ENCODE results near the gene DUSP10.

Gene DUSP10

DNA sequence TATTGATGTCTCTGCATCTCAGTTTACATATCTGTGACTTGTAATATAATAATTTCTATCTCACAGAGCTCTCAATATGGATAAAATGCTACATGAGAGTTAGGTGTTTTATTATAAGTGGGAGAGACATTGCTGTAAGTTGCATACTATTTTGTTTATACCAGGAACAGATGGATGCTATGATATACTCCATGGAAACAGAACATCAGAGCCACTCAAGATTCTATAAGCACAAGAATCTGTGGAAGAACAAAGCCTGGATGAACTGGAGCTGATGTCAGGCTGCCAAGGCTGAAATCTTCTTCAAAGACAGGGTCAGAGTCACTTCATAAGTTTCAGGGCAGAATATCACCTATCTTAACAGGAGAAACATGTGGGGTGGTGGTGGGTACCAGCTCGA, 30.2 kb downstream of the DUSP10 start:
- DNase-seq, result no peak

- DNase-seq, result no peak
Observed at GRCh38 chr1:221711063-221711577, 30.8 kb downstream of the DUSP10 start.

DNA sequence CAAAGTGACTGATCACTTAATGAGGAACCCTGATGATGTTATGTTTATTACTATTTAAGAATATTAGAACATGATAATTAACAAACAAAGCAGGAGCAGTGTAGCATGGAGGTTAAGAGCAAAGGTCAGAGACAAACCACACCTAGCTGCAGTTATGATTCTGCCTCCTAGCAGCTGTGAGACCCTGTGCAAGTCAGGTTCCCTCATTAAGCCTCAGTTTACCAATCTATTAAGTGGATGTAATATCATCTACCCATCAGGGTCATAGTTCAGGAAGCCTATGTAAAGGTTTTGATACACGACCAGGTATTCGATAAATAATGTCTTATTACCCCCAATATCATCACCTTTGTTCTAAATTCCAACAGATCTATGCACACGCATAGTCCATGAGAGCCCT, 32.0 kb downstream of the DUSP10 start:
- DNase-seq, result no peak

DNA sequence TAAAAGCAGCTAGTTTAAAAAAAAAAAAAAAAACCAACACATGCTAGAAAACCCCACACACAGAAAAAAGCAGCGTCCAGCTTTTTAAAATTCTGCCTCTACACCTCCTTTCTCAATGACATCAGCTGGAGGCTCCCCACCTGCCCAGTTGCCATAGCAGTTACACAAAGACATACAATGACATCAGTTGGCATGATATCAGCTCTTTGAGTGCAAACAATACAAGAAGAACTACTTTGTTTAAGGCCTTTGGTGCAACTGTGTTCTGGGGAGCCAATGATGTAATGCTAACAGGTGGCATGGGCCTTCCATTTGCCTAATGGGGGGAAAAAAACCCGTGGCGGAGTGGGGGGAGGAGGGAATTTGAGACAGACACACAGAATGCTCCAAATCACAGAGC, 32.9 kb downstream of the DUSP10 start:
- peak; percentile 9 for DNase-seq

DNA sequence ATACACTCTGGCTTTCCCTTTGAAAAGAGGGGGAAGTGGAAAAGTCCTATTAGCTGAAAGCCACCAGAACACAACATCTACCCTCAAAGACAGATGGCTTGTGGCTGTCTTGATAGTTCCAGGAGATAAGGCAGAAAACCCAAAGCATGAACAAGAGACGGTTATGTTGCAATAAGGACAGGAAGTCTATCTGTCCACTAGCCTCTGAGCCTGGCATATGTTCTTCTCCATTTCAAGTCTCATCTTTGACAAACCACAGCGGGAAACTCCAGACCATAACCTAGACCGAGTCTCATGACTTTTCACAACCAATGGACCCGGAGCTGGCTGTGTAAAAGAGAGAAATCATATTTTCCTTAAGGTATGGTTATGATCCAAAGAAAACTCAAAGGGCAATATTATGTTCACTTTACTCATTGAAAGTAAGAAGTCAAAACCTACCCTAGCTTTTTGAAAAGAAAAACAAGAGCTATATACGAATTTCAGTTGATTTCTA, 33.8 kb downstream of the DUSP10 start:
- DNase-seq, result peak; percentile 9

- DNase-seq, result no peak
Observed at GRCh38 chr1:221706876-221707582, 34.9 kb downstream of the DUSP10 start.

- DNase-seq, result no peak
Observed at GRCh38 chr1:221706191-221706590, 35.7 kb downstream of the DUSP10 start.

GRCh38 chr1:221704306-221704705, 37.6 kb downstream of the DUSP10 start:
- DNase-seq, result no peak

DNA sequence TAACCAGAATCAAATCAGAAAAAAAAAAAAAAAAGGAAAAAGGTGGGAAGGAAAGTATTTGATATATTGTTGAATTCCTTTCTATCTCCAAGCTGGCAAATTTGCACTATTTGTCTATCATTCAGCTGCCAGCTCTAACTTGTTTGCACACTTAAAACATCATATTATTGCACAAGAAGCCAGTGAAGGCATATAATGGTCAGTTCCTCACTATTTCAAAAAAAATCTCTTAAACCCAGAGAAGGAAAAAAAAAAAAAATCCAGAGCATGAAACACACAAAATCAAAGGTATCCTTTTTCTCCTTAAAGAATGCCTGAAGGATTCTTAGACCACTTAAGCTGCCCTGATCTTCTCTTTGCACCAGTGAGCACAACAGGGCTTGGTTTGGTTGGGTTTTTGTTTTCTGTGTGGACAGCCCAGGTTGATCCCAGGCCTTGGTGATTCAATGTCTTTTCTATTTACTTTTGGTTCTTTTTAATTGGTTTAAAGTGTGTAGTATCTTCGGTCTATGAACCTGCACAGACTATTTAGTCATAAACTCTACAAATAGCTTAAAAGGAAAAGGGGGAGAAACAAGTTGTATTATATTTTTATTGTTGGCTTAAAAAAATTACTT, 40.2 kb downstream of the DUSP10 start:
- DNase-seq, result no peak

- no peak for DNase-seq
Observed at GRCh38 chr1:221700948-221701347, 40.9 kb downstream of the DUSP10 start.

GRCh38 chr1:221700536-221700935, 41.4 kb downstream of the DUSP10 start:
- no peak for DNase-seq

- no peak for DNase-seq
Observed at GRCh38 chr1:221699978-221700519, 41.8 kb downstream of the DUSP10 start.

DNA sequence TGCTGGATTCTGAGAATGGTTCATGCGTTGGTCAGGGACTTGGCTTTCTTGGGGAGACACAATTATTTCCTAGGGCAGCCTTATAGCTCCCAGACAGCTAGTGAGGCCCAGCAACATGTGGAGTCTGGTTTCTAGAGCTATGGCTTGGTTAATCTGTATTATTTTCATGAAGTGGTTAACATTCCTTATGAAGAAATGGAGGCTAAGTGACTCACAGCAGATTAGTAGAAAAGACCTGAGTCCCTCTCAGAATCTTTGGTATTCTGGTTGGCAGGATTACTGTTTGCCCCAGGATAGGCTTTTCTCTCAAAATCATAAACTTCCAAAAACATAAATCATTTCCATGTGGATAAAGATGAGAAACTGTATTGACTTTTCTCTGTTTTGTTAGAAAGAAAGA, 42.3 kb downstream of the DUSP10 start:
- DNase-seq, result no peak

- DNase-seq, result no peak
Observed at GRCh38 chr1:221698579-221699349, 43.1 kb downstream of the DUSP10 start.

DNA sequence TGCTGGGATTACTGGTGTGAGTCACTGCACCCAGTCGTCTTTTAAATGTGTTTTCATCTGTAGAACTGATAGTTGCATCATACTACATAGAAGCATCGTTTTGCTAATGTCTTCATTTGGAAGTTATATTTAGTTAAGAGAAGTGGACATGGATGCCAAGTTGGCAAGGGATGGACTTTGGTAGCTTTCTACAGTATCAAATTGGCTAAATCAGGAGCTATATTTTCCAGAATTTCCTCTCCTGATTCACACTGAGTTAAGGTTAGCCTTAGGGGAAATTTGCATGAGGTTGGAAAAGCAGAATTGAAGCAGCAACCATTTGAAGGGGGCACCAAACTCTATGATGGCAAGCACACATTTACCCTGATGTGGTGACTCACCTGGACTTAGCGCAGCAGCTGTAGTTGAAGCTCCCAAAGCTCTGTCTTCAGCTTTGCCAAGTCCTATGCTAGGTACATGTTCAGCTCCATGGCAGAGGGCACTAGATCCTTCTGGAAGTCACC, 43.9 kb downstream of the DUSP10 start:
- no peak for DNase-seq

- no peak for DNase-seq
Observed at GRCh38 chr1:221696718-221697461, 45.0 kb downstream of the DUSP10 start.

- DNase-seq, result no peak
Observed at GRCh38 chr1:221696027-221696426, 45.9 kb downstream of the DUSP10 start.

GRCh38 chr1:221695301-221695700, 46.6 kb downstream of the DUSP10 start:
- no peak for DNase-seq

DNA sequence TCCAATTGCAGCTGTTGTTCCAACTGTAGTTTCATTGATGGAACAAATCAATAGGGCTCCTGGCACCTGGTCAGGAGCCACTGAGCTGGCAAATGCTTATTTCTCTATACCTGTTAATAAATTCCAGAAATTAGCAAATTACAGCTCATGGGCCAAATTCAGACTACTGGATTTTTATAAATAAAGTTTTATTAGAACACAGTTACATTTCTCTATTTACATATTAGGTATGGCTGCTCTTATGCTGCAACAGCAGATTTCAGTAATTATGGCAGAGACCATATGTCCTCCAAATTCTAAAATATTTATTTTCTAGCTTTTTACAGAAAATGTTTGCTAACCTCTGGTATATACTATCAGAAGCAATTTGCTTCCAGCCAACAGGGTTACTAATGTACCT, 47.8 kb downstream of the DUSP10 start:
- no peak for DNase-seq

DNA sequence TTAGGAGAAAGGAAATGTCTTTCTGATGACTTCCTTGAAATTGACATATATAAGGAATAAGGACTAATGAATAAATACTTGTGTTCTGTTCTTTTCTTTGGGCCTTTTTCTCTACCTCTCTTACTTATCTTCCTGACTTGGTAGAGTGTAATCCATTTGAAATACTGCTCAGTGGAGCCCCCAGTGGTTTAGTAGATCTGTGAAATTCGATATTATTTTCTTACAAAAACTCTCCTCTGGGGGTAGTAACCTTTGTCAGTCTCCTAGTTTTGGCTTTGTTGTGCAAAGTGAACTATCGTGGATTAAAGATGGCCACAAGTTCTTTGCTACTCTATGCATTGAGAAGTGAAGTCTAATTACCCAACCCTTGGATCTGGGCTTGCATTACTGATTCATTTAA, 48.8 kb downstream of the DUSP10 start:
- DNase-seq, result no peak

GRCh38 chr1:221692643-221693042, 49.2 kb downstream of the DUSP10 start:
- DNase-seq, result no peak

DNA sequence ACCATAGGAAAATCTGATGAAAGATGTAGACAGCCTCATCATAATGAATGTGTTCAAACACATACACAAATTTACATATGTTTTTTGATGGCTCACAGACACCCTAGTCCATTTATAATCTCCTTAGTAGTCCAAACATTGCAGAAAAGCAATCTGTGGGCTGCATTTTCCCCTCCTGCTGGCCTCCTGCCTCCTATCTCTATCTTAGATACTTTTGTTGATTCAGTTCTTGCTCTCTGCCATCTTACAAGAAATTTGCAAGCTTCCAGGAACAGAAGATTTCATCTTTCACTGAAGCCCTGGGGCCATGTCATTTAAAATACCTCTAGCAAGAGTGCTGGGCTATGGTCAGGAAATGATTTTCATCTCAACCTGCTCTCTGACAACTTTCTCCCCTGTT, 50.6 kb downstream of the DUSP10 start:
- DNase-seq, result no peak
